ENCODE data around the gene CCL26.
"Not testable (repeated sequence)": the region's sequence is repeated elsewhere in the genome, so short reads cannot be mapped to it uniquely, and the experiment has no call there.

The CCL26 gene

DNA sequence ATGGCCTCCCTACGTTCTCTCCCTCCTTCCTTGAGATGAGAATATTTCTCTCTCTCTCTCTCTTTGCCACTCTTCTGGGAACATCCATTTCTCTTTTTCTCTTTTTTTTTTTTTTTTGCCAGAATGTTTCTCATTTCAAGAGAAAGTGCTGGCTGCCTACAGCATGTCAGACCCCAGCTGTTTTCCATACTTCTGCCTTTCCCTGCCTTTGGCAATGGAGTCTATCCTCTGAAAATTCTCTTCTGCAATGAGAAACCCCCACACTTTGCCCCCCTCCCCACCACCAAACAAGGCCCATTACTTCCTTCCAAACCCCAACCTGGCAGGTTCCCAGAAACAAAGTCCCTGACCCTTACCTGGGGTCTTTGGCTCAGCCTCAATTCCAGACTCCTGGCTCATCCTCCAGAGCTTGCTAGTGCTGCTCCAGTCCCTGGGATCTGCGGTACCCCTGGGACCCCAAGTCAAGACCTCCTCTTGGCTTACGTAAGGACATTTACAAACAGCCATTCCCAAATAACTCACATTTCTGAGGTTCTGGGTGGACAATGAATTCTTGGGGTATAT lies 17.4 kb upstream of the CCL26 start:
- DNase-seq: no peak

GRCh38 chr7:75788154-75788847 lies 16.3 kb upstream of the CCL26 start:
- not testable (repeated sequence) for DNase-seq

GRCh38 chr7:75783058-75783457 lies 11.0 kb upstream of the CCL26 start:
- DNase-seq: not testable (repeated sequence)

- DNase-seq: not testable (repeated sequence)
These were observed 8.7 kb upstream of the CCL26 start for GRCh38 chr7:75780647-75781273.

DNA sequence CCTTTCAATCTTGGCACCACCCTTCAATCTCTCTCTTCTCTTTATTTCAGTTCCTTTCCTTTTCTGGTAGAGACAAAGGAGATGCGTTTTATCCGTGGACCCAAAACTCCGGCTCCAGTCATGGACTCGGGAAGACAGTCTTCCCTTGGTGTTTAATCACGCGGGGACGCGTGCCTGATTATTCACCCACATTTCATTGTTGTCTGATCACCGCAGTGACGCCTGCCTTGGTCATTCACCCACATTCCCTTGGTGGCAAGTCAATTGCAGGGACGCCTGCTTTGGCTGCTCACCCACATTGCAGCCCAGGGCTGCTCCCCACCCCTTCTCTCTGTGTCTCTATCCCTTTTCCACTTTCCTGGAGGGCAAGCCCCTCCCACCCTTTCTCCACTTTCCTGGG lies 7.5 kb upstream of the CCL26 start:
- not testable (repeated sequence) for DNase-seq

DNA sequence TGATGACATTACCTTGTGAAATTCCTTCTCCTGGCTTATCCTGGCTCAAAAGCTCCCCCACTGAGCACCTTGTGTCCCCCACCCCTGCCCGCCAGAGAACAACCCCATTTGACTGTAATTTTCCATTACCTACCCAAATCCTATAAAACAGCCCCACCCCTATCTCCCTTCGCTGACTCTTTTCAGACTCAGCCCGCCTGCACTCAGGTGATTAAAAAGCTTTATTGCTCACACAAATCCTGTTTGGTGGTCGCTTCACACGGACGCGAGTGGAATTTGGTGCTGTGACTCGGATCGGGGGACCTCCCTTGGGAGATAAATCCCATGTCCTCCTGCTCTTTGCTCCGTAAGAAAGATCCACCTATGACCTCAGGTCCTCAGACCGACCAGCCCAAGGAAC lies 7.0 kb upstream of the CCL26 start:
- not testable (repeated sequence) for DNase-seq

GRCh38 chr7:75776295-75776971 lies 4.4 kb upstream of the CCL26 start:
- DNase-seq: peak; percentile 17

GRCh38 chr7:75773958-75774357 lies 1.9 kb upstream of the CCL26 start:
- not testable (repeated sequence) for DNase-seq

DNA sequence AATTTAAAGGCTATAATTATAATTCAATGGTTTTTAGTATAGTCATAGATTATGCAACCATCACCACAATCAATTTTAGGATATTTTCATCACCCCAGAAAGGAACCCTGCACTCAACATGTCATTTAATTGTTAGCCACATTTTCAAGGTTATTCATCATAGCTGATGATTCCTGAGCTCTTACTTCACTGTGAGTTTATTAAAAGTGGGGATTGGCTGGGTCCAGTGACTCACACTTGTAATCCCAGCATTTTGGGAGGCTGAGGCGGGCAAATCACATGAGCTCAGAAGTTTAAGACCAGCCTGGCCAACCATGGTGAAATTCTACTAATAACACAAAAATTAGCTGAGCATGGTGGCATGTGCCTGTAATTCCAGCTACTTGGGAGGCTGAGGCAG lies 787 bp downstream of the CCL26 start:
- no peak for DNase-seq

GRCh38 chr7:75762350-75762917 lies 9.6 kb downstream of the CCL26 start:
- DNase-seq: peak; percentile 63

GRCh38 chr7:75761801-75762200 lies 10.2 kb downstream of the CCL26 start:
- DNase-seq: not testable (repeated sequence)

DNA sequence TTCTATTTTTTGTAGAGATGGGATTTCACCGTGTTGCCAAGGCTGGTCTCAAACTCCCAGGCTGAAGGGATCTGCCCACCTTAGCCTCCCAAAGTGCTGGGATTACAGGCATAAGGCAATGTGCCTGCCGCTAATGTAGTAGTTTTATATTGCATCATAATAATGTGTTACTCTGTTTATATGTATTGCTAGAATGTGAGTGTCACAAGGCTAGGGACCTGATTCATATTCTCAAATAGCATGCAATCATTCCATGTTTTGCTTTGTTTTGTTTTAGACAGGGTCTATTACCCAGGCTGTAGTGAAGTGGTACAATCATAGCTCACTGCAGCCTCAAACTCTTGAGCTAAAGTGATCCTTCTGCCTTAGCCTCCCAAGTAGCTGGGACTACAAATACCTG lies 13.5 kb downstream of the CCL26 start:
- no peak for DNase-seq

- DNase-seq: no peak
These were observed 14.2 kb downstream of the CCL26 start for GRCh38 chr7:75757860-75758259.

DNA sequence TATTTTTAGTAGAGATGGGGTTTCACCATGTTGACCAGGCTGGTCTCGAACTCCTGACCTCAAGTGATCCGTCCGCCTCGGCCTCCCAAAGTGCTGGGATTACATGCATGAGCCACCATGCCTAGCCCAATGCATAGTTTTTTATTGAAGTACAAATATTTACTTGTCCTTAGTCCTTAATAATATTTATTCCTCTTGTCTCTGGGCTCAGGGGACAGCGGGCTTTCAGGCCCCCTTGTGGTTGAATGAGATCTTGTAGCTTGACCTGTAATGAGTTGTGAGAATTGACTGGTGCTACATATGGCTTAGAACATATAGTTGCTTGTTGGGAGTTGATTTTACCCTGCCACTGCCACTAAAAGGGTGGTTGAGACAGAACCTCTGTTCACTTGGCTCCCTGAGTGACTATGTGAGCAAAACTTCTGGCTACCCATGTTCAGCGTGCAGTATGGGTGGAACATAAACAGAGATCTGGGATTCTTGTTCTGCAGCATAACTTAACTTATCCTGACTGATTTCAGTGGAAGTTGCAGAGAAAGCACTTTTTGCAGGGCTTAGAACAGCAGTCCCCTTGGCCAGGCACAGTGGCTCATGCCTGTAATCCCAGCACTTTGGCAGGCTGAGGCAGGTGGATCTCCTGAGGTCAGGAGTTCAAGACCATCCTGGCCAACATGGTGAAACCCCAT lies 14.9 kb downstream of the CCL26 start:
- peak; percentile 46 for DNase-seq

DNA sequence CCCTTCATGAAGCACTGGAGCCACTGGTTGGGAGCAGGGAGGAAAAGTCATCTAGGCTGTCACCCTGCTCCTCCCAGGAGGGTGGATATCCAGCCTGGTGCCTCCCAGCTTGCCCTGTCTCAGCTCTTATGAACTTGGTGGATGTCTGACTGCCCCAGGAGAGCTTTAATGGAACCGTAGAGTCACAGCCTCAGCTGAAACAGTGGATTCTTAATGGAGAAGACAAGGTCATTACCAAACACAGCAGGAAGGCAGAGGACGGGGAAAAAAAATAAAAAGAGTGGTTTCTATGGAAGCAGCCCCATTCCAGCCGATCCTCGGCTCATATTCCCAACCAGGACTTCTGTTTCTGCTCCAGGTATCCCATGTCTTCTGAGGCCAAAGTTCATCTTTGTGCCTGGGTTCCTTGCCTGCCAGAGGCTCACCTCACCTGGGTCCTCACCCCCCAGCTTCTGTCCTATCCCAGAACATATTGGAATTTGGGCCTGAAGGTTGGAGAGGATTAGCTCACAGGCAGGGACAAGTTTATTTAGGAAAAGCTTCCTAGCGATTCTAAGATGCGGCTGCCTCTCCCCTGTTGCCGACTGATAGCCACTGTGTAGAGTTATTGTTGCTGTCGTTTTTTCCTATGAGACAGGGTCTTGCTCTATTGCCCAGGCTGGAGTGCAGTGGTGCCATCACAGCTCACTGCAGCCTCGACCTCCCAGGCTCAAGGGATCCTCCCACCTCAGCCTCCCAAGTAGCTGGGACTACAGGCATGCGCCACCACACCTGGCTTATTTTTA lies 15.6 kb downstream of the CCL26 start:
- no peak for DNase-seq

- DNase-seq: no peak
These were observed 28.6 kb downstream of the CCL26 start for GRCh38 chr7:75743455-75743859.

DNA sequence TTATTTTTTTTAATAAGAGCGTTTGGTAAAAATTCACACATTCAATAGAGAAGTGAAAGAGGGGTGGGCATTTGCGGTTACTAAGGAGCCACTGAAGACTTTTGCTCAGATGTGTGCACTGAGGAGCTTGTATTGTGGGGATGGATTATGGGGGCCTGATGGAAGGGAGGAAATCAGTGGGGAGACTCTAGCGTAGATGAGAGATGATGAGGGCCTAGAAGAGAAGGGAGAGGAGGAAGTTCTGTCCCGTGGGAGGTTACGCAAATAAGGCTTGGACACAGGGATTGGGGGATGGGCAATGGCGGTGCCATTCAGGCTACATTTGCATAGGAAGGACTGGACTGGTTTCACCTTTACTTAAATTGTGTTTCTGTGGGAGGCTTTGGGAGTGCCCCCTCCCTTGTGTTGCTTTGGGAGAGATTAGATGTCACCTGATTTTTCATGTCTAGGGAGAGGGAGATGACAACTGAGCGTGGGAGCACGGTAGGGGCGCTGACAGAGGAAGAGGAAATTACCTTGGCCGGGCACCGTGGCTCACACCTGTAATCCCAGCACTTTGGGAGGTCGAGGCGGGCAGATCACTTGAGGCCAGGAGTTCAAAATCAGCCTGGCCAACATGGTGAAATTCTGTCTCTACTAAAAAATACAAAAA lies 31.0 kb downstream of the CCL26 start:
- no peak for DNase-seq

- DNase-seq: no peak
These were observed 32.0 kb downstream of the CCL26 start for GRCh38 chr7:75739796-75740672.

GRCh38 chr7:75738975-75739795 lies 32.8 kb downstream of the CCL26 start:
- peak; percentile 97 for DNase-seq

DNA sequence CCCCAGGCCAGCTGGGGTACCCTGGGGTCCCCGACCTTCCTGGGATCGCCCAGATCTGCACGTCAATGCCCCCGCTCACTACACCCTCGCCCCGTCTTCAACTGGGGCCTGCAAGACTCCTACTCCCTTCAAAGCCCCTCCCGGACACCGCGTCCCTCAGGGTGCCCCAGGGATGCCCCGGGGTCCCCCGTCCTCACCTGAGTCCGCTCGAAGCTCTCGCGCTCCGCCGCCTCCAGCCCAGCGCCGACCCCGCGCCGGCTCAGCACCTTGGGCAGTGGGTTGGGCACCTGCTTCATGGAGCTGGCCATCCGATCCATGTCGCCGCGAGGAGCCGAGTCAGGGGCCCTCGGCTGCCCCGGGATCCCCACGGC lies 33.4 kb downstream of the CCL26 start, which contains the start of gene HIP1:
HIP1 (minus strand) TSS at position 338 of the 371 bp plus-strand sequence; CDS start at position 317, 21 bp downstream.
- DNase-seq: no peak
